HepG2 (cell line): Measurements from ENCODE around the gene MAT2A. TPM values are rescaled to one million over a fixed set of nuclear protein-coding genes. Genes with fewer than 3 reads are reported as not detected.
A peak's percentile ranks its signal among the peaks of the same experiment; 100 is the strongest.

Source experiments
- ARNT2 ChIP-seq: sonication (generic); formaldehyde crosslinking; IDR thresholded peaks from 2 replicates; pipeline ENCODE4 v1.8.0; 2022; ENCODE audit warnings: mild to moderate bottlenecking, low read depth, missing genetic modification reagents, moderate library complexity
- CBFB ChIP-seq: sonication (generic); formaldehyde crosslinking; IDR thresholded peaks from 2 replicates; pipeline ENCODE4 v1.4.0; 2020; ENCODE audit warnings: missing genetic modification reagents
- CEBPB ChIP-seq: IDR thresholded peaks from 2 replicates; pipeline ENCODE4 v1.6.1; 2011; ENCODE audit warnings: low read depth, low read length, improper control_type of control experiment, borderline replicate concordance
- FOXA1 ChIP-seq, 2 experiments: fragments of 450-650 bp in 1 of 2; sonication (generic) in 1 of 2; formaldehyde crosslinking in 1 of 2; IDR thresholded peaks; 2 replicates each; pipeline versions ENCODE4 v1.4.0 to v1.6.1; 2016 to 2020; ENCODE audit warnings: missing genetic modification reagents in 1 of 2
- HDAC6 ChIP-seq: fragments of 200-600 bp; sonication (generic); IDR thresholded peaks from 2 replicates; pipeline ENCODE4 v1.7.0; 2017; ENCODE audit warnings: mild to moderate bottlenecking, antibody characterized with exemption, low read length, low read depth
- HMG20B ChIP-seq: conservative IDR thresholded peaks from 2 replicates; pipeline ENCODE4 v1.6.1; 2016; ENCODE audit warnings: missing genetic modification reagents, missing compliant biosample characterization
- MATR3 ChIP-seq: sonication (generic); formaldehyde crosslinking; IDR thresholded peaks from 2 replicates; pipeline ENCODE4 v1.4.0; 2020; ENCODE audit warnings: missing genetic modification reagents
- NFKBIZ ChIP-seq: IDR thresholded peaks from 2 replicates; pipeline ENCODE4 v1.6.1; 2018; ENCODE audit warnings: missing genetic modification reagents, missing compliant biosample characterization
- PBX3 ChIP-seq: sonication (generic); formaldehyde crosslinking; IDR thresholded peaks from 2 replicates; pipeline ENCODE4 v1.8.1; 2023; ENCODE audit warnings: missing genetic modification reagents, inconsistent platforms, borderline replicate concordance
- SALL1 ChIP-seq: sonication (generic); formaldehyde crosslinking; IDR thresholded peaks from 2 replicates; pipeline ENCODE4 v1.8.0; 2022; ENCODE audit warnings: mild to moderate bottlenecking, missing genetic modification reagents
- SP1 ChIP-seq, 2 experiments: fragments of 450-650 bp in 1 of 2; sonication (generic) in 1 of 2; formaldehyde crosslinking in 1 of 2; IDR thresholded peaks; 2 replicates each; pipeline versions ENCODE4 v1.4.0 to v1.6.1; 2016 to 2020; ENCODE audit warnings: missing genetic modification reagents in 1 of 2
- THAP8 ChIP-seq: sonication (generic); formaldehyde crosslinking; IDR thresholded peaks from 2 replicates; pipeline ENCODE4 v1.5.1; 2020; ENCODE audit warnings: missing genetic modification reagents, mild to moderate bottlenecking, borderline replicate concordance
- TSC22D2 ChIP-seq: sonication (generic); formaldehyde crosslinking; IDR thresholded peaks from 2 replicates; pipeline ENCODE4 v1.5.1; 2020; ENCODE audit warnings: missing genetic modification reagents, mild to moderate bottlenecking, borderline replicate concordance
- ZBTB49 ChIP-seq: sonication (generic); formaldehyde crosslinking; IDR thresholded peaks from 2 replicates; pipeline ENCODE4 v1.4.0; 2020; ENCODE audit warnings: missing genetic modification reagents, borderline replicate concordance
- ZNF121 ChIP-seq: sonication (generic); formaldehyde crosslinking; IDR thresholded peaks from 2 replicates; pipeline ENCODE4 v1.5.0; 2020; ENCODE audit warnings: mild to moderate bottlenecking, missing genetic modification reagents
- ZNF496 ChIP-seq: sonication (generic); formaldehyde crosslinking; IDR thresholded peaks from 2 replicates; pipeline ENCODE4 v1.8.1; 2023; ENCODE audit warnings: mild to moderate bottlenecking, moderate library complexity, missing genetic modification reagents; ENCODE audit not compliant: insufficient replicate concordance
- ZNF510 ChIP-seq: sonication (generic); formaldehyde crosslinking; IDR thresholded peaks from 2 replicates; pipeline ENCODE4 v1.4.0; 2020; ENCODE audit warnings: low read depth, mild to moderate bottlenecking, missing genetic modification reagents
- ZNF570 ChIP-seq: sonication (generic); formaldehyde crosslinking; IDR thresholded peaks from 2 replicates; pipeline ENCODE4 v1.4.0; 2020; ENCODE audit warnings: mild to moderate bottlenecking, missing genetic modification reagents, borderline replicate concordance
- ZNF577 ChIP-seq: sonication (generic); formaldehyde crosslinking; IDR thresholded peaks from 2 replicates; pipeline ENCODE4 v1.4.0; 2020; ENCODE audit warnings: mild to moderate bottlenecking, low read depth, missing genetic modification reagents, borderline replicate concordance
- ZNF615 ChIP-seq: sonication (generic); formaldehyde crosslinking; IDR thresholded peaks from 2 replicates; pipeline ENCODE4 v1.5.0; 2020; ENCODE audit warnings: mild to moderate bottlenecking, missing genetic modification reagents, borderline replicate concordance
- polyA plus RNA-seq, 8 experiments: library from polyadenylated mRNA; depleted of rRNA in 3 of 8; stranded (reverse) in 7 of 8; unstranded in 1 of 8; fragments of >200 nt; fragmentation: Illumina TruSeq in 4 of 8; extraction: Trizol in 4 of 8; gene quantifications; 2 replicates each; pipeline versions ENCODE4 v1.2.1 to v1.2.3, GENCODE V29; 2011 to 2016; ENCODE audit warnings: low read depth in 4 of 8, missing spikeins in 1 of 8, mixed read lengths in 1 of 8; ENCODE audit not compliant: insufficient read depth in 1 of 8
- total RNA-seq, 5 experiments: library from RNA; depleted of rRNA; stranded (reverse); fragments of >200 nt; fragmentation: Illumina TruSeq; extraction: Trizol; gene quantifications; 2 replicates each; pipeline ENCODE4 v1.2.3, GENCODE V29; 2016; ENCODE audit warnings: low read depth in 1 of 5
- TF ChIP-seq, protein P1 (sequence below): IDR thresholded peaks from 2 replicates; pipeline ENCODE4 v1.6.1; 2016; ENCODE audit warnings: missing compliant biosample characterization, missing genetic modification reagents, borderline replicate concordance
- TF ChIP-seq, protein P2 (sequence below): sonication (generic); formaldehyde crosslinking; IDR thresholded peaks from 2 replicates; pipeline ENCODE4 v1.8.1; 2023; ENCODE audit warnings: mild to moderate bottlenecking, inconsistent platforms, moderate library complexity, missing genetic modification reagents, borderline replicate concordance

MAT2A gene
- total and polyA plus RNA-seq, 2 of the 13 experiments (the other 11 are each of a cell fraction or from before 2014, with no cell fraction given) = 155 to 331 TPM

- TF ChIP-seq CBFB (CRISPR knock-in tag) (no peak), CEBPB (no peak), TSC22D2 (CRISPR knock-in tag) (no peak), ZNF510 (CRISPR knock-in tag) (0 out of 2 replicates have a peak, but pooled peaks have one; percentile 12), HDAC6 (no peak), ZBTB49 (CRISPR knock-in tag) (no peak), ZNF577 (no peak), ZNF496 (CRISPR knock-in tag) (no peak), MATR3 (CRISPR knock-in tag) (no peak), ZNF121 (CRISPR knock-in tag) (no peak), ZNF570 (no peak), ARNT2 (CRISPR knock-in tag) (0 out of 2 replicates have a peak, but pooled peaks have one; percentile 29), HMG20B (CRISPR knock-in tag) (no peak), FOXA1 (IDR thresholded peaks at IDR 0.05) (no peak), FOXA1 (CRISPR knock-in tag; IDR thresholded peaks at IDR 0.05) (no peak), SP1 (IDR thresholded peaks at IDR 0.05) (no peak), SP1 (CRISPR knock-in tag; IDR thresholded peaks at IDR 0.05) (no peak), PBX3 (CRISPR knock-in tag) (no peak), ZNF615 (no peak), NFKBIZ (CRISPR knock-in tag) (no peak), THAP8 (CRISPR knock-in tag) (0 out of 2 replicates have a peak, but pooled peaks have one; percentile 59), SALL1 (no peak)
- TF ChIP-seq, protein P1, sequence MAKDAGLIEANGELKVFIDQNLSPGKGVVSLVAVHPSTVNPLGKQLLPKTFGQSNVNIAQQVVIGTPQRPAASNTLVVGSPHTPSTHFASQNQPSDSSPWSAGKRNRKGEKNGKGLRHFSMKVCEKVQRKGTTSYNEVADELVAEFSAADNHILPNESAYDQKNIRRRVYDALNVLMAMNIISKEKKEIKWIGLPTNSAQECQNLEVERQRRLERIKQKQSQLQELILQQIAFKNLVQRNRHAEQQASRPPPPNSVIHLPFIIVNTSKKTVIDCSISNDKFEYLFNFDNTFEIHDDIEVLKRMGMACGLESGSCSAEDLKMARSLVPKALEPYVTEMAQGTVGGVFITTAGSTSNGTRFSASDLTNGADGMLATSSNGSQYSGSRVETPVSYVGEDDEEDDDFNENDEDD (CRISPR knock-in tag) = no peak
- TF ChIP-seq, protein P2, sequence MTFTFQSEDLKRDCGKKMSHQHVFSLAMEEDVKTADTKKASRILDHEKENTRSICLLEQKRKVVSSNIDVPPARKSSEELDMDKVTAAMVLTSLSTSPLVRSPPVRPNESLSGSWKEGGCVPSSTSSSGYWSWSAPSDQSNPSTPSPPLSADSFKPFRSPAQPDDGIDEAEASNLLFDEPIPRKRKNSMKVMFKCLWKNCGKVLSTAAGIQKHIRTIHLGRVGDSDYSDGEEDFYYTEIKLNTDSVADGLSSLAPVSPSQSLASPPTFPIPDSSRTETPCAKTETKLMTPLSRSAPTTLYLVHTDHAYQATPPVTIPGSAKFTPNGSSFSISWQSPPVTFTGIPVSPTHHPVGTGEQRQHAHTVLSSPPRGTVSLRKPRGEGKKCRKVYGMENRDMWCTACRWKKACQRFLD (CRISPR knock-in tag) = no peak
Observed at GRCh38 chr2:85577063-85577385, 38.1 kb downstream of the MAT2A start (continued).
